GM19397 (cell line): ENCODE data around the gene RNFT2.

ENCODE experiments used
- ATAC-seq: cut with Tn5 transposase; IDR thresholded peaks from one replicate; pipeline ENCODE4 v1.9.1; 2021; ENCODE audit warnings: mild to moderate bottlenecking, moderate library complexity; ENCODE audit not compliant: unreplicated experiment

RNFT2 gene

DNA sequence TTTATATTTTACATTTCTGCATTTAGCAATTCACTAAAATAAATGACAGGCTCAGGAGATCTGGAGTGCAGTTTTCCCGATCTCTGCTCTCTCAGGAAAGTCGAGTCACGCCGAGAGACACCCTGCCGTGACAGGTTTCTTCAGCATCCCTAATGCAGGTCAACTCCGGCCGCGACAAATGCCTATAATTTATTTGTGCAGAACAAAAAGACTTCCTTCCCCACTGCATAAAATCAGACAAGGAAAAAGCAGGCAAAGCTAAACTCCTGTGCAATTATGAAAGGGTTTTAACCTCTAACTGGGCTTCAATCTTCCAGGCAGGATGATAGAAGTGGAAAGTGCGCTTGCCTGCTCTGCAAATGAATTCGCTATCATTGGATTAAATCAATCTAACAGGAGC, 28.3 kb upstream of the RNFT2 start:
- ATAC-seq = no peak

DNA sequence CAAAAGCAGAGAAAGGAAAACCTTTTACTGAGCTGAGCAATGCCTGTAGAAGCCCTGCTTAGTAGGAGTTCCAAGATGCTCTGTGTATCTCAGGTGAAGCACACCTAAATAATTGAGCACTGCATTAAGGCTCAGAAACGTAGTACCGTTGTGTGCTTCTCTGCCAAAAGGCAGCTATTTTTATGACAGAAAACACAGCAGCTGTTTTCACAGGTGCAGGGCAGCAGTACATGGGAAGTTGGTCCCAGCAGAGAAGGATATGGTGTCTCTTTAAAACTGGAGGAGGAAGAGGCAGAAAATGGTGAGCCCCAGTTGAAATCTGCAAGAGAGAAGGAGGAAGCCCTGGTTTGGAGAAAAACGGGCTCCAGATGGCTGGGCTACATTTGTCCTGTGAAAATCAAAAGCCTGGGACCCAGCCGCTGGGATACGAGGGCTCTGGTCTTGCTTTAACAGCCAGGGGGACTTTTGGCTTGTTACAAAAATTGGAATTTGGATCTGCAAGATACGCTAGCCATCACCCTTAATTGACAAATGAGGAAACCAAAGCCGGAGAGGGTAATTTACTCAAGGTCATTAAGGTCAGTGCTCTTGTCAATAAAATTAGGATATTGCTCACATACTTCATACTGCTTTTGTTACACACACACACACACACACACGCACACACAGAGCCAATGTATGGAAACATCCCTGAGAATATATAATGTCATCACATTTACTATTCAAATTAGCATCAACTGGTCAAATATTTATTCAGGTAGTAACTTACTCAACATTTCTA, 27.6 kb upstream of the RNFT2 start:
- no peak for ATAC-seq

DNA sequence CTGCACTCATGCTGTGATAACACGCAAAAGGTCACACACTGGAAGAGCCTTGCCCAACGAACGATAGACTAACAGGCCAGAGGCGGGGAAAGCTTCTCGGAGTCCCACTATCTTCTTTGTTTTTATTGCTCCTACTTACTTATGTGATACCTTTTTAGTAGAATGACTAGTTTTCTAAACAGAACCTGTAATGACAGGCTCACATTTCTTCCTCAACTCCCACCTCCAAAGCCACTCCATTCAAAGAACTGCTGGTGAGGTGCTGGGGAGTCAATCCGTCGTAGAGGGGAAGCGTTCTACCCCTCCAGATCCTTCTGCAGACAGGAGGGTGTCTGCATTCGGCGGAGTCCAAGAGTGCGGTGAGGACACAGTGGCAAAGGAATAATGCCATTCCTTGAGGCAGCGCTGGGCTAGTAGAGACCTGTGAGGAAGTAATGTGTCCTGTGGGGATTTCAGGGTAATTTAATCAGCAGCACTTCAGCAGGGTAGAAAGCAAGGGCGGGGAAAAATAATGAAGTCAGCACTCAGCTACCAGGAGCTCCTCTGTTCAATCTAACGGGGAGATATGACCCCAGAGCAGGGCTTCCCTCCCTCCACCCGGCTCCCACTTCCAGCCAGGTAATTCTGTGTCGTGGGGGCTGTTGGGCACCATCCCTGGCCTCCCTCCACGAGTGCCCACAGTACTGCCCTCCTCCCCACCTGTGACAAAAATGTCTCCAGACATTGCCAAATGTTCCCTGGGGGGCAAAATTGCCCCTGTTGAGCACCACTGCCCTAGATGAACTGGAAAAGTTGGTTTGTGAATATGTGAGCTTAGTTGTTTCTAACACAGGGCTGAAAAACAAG, 25.4 kb upstream of the RNFT2 start:
- no peak for ATAC-seq

DNA sequence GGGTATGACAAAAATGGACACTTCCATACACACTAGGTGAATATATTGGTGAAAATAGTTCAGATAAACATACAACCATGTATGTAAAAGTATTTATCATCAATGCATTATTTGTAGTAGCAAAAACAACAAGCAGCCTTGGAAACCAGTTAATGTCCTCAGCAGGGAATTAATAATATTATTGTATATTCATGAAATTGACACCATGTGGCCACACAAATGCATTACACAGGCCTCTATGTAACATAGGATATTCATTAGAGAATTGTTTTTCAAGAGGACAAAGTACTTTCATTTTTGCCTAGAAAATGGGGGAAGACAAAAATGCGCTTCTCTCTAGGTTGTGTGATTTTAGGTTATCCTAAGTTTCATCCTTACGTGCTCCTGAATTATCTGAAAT, 24.6 kb upstream of the RNFT2 start:
- no peak for ATAC-seq

DNA sequence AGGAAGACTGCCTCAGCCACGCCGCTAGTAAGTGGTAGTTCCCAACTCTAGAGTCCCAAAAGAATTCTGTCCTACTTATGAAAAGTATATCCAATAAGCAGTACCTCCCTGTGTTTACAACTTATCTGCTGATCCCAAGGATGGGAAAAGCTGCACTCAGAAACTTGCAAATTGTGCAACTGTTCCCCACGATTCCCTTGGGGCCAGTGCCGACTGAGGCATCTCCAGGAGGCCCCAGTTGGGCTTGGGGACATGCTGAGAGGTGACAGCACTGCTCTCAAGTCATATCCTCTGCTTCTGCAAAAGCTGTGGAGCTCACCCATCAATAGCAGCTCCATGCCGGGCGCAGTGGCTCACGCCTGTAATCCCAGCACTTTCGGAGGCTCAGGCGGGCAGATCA, 23.9 kb upstream of the RNFT2 start:
- no peak for ATAC-seq

DNA sequence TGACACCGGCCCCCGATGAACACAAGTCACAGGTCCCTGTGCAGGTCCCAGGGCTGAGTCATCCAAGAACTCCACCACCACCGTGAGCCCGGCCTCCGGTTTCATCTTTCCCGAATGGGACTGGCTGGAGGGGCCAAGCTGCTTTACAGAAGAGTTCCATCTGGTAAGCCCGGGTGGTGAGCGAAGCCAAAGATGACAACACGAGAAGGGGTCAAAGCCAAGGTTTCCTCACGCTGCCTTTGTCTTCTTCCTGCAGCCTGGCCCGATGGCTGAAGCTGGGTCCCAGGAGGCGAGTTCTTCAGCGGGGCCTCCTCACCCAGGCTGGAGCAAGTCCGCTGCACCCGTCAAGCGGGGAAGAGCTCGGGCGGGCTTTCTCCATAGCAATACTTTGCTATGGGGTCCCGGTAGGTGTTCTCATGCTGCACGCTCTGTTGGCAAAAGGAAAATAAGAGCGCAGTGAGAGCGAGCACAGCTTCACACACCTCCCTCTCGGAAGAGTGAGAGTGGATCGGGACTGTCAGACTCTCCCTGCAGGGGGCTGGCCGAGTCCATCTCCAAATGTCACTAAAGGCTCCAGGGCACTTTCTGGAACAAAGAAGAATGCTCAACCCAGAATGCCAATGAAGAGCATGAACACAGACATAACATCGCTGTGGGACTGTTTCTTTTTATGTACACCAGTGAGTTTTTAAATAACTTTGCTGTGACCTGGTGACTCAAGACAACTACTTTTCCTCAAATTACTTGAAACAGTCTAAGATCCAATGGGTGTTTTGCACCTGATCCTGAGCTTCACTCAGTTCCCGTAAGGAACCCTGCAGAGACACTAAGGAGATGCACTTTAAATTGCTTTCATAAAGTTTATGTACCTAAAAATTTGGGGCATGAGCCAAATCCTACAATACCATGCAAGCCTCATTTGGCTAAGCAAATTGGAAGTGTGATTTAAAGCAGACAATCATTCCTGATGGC, 20.4 kb upstream of the RNFT2 start:
- no peak for ATAC-seq

DNA sequence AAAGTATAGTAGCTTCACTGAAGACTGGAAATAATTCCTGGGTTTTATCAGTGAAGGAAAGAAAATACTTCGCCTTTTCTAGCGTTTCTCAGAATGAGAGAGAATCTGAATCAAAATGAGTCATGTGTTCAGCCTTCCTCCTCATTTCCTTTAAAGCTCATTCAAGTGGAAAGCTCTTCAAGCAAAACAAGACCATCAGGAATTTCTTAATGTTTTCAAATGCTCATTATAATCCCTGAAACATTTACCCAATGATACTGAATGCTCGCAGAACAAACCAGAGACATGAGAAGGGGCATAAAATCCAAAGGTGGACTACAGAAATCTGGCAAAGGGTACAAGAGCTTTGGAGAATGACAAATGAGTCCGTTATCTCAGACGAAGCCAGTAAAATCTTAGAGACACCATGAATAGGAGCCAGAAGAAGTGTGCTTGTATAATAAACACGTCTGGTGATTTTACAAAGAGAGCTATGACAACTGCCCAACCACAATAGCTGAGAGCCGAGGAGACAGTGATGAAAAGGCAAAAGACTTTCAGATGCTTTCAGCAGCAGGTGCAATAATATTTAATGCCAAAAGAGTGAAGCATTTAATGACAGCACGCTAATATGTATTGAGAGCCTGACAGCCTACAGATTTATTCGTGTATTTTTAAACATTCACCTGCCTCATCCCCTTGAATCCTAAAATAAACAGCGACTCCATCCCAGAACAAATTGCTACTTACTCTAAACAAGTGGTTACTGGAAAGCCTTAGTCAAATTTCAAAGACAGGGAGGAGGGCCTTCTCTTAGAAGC, 19.3 kb upstream of the RNFT2 start:
- no peak for ATAC-seq

DNA sequence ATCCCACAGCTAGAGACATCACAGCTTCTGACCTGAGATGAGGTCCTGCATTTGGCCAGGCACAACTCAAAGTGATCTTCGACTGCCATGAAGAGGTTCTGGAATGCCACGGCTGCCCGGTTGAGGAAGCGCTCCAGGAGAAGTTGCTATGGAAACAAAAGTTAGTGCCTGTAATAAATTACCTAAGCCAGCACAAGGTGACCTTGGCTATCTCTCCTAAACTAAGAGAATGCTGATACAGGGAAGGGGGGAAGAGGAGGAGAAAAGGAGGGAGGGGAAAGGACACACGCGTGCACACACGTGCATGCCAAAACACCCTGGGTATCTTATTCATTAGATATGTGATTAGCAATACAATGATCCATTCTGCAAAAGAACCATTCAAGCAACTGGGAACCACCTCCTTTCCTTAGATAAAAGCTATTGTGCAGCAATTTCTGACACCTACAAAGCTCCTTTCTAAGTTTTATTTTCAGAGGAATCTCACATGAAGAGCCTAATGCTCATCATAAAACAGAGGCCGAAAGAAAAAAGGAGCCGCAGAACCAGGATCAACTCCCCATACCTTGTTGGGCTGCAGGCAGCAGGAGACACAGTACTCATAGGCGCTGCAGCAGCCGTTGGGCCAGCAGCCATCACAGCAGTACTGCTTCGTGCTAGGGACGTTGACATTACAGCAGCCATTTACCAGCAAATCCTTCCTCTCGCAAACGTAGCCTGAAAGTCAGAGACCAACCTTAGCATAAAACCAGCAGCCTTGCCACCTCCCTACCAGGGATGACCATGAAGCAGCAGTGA, 18.2 kb upstream of the RNFT2 start:
- no peak for ATAC-seq

DNA sequence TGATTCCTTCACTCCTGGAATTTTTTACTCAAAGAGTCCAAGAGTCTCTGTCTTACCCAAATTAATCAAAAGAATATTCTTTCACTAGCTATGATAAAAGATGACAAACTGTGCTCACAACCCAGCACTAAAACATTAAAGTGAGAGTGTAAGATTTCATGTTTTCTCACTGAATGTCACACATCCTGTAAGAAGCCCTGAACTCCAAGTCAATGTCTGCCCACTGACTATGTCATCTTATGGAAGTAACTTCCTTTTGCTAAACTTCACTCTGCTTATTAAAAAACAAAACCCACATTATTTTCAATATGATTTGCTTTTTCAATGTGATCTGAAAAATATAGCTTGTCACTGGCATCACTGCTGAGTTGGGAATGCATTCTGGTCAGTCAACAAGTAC, 15.9 kb upstream of the RNFT2 start:
- ATAC-seq = no peak

DNA sequence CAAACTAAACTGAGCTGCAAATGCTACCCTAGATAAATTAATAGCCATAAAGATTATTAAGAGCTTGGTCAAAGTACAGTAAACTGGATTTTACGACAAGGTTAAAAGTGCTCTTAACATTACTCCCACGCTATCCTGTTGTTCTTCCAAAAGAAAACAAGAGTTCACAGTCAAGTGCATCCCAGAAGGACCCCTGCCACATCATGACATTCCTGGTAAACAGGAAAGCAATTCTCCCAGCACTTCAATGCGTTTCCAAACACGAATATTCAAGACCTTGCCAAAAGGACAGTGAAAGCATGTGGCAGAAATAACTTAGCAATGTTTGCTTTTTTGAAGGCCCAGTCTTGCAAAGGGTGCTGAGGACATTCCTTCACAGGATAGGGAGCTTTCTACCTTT, 11.4 kb upstream of the RNFT2 start:
- no peak for ATAC-seq

DNA sequence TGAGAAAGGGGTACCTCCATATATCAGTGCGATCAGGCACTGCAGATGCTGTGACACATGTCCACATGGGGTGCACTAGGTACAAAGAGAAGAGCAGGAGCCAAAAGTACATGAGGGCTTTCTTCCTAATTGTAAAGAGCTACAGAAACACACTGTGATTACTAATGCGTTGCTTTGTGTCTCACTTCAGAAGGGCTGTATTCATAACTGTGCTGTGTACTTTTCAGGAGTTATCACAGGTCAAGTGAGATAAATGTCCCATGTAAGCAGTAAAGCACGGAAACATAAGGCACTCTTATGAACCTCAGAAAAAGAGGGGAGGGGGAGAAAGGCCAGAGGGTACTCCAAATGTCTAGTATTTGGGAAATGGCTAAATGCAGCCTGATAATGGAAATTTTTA, 10.9 kb upstream of the RNFT2 start:
- ATAC-seq = no peak

DNA sequence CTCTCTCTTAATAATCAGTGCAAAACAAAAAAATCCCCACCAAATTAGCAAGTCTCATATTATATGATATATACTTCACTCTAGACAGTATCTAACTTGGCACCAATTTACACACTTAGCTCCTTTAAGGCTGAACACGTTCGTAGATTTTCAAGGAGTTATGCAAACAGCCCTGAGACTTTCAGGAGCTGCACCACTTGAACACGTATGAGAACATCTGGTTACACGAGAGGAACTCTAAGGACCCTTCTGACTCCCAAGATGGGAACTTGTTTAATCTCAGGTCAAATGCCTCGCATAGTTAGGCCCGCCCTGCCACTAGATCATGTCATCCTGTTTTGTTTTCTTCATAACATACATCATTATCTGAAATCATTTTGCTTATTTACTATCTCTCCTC, 10.2 kb upstream of the RNFT2 start:
- ATAC-seq = no peak

DNA sequence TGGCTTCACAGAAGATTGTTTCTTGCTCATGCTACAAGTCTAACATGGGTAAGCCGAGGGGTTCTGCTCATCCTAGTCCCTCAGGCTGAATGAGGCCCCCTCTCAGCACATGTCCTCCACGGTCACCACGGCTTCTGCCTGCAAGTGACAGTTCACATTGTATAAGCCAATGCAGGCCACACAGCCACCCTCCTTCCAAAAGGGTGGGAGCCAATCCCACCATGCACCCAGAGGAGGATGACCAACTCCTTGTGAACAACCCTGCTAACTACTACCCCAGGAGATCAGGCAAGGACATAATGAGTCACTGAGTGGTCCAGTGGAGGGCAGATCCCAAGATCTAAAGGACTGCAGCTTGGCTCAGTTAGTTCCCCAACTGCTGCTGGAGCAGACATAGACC, 6.3 kb upstream of the RNFT2 start:
- ATAC-seq = no peak

DNA sequence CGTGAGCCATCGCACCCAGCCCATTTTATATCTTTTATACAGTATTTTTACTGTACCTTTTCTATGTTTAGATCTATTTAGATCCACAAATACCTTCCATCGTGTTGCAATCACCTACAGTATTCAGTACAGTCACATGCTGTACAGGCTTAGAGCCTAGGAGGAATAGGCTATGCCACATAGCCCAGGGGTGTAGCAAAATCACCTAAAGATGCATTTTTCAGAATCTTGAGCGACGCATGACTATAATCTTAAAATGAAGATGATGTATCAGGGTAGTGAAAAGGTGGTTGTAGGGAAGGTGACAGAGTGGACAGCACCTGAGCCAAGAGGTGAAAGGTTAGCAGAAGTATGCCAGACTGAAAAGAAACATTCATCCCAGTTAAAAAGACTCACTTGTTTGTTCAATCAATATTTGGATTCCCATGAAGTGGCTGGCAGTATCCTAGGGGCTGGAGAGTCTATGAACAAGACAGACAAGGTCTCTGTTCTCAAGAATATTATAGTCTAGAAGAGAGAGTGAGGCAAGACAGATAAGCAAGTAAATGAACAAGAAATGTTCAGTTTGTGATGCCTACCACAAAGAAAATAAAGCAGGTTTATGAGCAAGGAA, 3.9 kb upstream of the RNFT2 start:
- no peak for ATAC-seq

DNA sequence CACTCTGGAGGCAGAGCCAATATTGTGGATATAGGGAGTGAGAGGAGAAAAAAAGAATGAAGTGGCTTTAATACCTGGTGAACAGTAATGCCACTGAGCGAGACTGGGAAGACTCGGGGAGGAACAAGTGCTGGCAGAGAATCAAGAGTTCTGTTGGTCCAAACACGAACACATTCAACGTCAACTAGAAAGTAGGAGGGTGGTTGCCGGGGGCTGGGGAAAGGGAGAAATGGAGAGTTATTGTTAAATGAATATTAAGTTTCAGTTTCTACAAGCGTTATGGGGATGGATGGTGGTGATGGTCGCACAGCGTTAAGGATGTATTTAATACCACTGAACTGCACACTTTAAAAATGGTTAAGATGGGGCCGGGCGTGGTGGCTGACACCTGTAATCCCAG, 3.0 kb upstream of the RNFT2 start:
- no peak for ATAC-seq

DNA sequence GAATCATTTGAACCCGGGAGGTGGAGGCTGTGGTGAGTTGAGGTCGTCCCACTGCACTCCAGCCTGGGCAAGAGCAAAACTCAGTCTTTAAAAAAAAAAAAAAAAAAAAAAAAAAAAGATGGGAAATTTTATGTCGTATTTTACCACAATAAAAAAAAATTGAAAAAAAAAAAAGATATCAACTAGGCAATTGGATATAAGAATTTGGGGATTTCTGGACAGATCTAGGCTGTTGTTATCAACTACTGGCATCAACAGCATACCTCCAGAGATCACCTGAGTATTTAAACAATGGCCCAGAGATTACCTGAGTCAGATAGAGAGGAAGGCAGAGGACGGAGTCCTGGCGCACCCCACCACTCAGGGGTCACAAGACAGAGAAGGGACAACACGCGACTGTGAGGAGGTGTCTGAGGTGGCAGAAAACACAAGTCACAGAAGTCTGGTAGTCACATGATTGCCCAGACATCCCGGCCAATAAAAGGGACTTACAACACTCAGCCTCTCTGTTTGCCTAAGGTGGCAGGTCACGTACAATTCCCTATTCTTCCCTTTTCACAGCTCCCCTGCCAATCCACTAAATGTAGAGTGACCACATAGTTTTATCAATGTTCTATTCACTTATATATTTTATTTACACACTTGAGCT, 2.0 kb upstream of the RNFT2 start:
- ATAC-seq = no peak

DNA sequence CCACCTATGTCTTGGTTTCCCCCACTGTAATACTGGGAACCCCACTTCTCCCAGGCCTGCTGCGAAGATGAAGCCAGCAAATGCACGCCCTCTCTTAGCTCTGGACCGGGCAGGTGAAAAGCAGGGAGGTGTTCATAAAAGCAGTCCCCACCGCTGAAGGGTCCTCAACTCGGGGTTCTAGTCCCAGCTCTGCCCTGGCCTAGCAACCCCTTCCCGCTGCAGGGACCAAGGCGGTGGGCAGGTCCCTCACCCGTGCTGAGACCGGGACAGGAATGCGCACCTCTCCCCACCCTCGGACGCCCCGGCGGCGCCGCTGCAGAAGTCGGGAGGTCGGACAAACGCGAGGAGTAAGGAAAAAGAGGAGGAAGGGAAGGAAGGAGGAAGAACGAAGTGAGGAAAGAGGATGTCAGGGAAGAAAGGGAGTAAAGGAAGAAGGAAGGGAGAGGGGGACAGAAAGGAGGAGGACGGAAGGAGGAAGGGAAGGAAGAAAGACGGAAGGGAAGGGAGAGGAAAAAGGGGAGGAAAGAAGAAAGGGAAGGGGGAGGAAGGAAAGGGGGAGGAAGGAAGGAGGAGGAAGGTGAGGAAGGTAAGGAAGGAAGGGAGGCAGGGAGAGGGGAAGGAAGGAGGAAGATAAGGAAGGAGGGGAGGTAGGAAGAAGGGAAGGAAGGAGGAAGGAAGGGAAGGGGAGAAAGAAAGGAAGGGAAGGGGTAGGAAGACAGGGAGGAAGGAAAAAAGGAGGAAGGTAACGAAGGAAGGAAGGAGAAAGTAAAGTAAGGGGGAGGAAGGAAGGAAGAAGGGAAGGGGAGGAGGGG, 947 bp upstream of the RNFT2 start:
- ATAC-seq = no peak

DNA sequence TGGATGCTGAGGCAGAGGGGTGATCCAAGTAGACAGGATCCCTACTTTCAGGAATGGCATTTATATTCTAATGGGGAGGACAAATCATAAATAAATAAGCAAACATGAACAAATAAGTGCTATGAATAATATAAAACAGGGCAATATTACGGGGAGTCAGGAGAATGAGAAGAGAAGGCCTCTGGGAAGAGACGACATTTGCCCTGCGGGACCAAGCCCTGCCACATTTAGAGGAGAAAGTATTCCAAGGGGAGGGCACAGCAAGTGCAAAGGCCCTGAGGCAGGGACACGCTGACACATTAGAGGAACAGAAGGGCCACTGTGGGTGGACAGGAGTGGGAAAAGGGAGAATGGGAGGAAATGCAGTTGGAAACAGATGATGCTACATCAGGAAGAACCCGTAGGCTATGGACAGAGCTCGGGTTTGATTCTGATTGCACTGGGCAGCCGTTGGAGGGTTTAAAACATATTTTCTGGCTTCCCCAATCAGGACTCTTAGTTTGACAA, 1.3 kb downstream of the RNFT2 start:
- ATAC-seq = no peak
